ENCODE results near the gene PSMB10. TPM values are rescaled to one million over a fixed set of nuclear protein-coding genes. Genes with fewer than 3 reads are reported as not detected.

The PSMB10 gene
- total RNA-seq, 1 experiment from 2014 or later, result 26.9 TPM

DNA sequence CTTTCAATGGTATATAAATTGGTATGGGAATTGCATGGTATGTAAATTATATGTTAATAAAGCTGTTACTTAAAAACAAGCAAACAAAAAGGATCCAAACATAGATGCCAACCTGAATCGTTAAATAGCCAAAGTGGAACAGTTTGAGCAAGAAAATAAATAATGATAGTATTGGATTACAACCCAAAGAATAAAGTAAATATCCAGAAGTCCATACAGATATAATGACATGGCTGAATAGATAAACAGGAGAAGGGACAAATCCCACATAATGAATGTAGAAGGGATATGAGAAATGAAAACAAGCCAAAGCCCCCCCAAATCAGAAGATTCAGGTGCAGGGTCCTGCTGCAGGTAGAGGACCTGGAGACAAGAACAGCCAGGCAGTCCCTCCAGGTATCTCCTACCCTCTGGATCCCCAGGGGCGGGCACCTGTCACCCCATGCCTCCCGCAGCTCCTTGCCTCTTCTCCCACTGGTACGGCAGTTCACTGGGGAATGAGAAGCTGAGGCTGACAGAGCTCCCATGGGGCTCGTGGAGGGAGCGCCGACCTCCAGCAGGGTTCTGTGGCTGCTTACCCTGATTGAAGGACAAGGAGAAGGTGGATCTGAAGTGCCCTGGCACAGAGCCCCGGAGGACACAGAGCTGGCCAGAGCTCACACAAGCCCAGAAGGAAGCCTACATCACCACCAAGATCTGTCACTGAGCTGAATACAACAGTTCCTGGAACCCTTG is 17.2 kb upstream of the PSMB10 start:
- POLR2A ChIA-PET, result interaction anchor here (0.6 kb wide), 1 partner anchor 133 kb away, joined by 4 read pairs; no protein-coding TSS in a partner anchor
- no peaks in the 10 kb centered on the region for H3K27me3 Mint-ChIP-seq (ENCODE audit: insufficient read depth, unreplicated experiment)
- H3K36me3 ChIP-seq (ENCODE audit: control insufficient read depth, insufficient read depth, low read length), result peaks cover 8% of the 10 kb centered on the region
- CTCF ChIA-PET, result interaction anchor here (0.9 to 1.3 kb wide), 2 partner anchors 12 to 87 kb away, joined by 4 to 6 read pairs; no protein-coding TSS in a partner anchor
- H3K4me3 ChIP-seq (ENCODE audit: low read depth, low read length), result no peak overlapping the region
- no peaks in the 10 kb centered on the region for H3K9me3 ChIP-seq
- no TSS peak for BruUV-seq (replicated peaks)
- H3K4me1 ChIP-seq, result no peaks in the 10 kb centered on the region
- intact Hi-C loops (cut with micrococcal nuclease; ENCODE audit: unreplicated experiment), result no loop called here
- no peak overlapping the region for H3K4me3 Mint-ChIP-seq (ENCODE audit: unreplicated experiment)
- no peaks in the 10 kb centered on the region for H3K27me3 ChIP-seq (replicated peaks; ENCODE audit: control insufficient read depth, insufficient read depth, low read length)
- H3K36me3 Mint-ChIP-seq (ENCODE audit: insufficient read depth, unreplicated experiment), result peaks cover 83% of the 10 kb centered on the region
- TF ChIP-seq, protein P1, sequence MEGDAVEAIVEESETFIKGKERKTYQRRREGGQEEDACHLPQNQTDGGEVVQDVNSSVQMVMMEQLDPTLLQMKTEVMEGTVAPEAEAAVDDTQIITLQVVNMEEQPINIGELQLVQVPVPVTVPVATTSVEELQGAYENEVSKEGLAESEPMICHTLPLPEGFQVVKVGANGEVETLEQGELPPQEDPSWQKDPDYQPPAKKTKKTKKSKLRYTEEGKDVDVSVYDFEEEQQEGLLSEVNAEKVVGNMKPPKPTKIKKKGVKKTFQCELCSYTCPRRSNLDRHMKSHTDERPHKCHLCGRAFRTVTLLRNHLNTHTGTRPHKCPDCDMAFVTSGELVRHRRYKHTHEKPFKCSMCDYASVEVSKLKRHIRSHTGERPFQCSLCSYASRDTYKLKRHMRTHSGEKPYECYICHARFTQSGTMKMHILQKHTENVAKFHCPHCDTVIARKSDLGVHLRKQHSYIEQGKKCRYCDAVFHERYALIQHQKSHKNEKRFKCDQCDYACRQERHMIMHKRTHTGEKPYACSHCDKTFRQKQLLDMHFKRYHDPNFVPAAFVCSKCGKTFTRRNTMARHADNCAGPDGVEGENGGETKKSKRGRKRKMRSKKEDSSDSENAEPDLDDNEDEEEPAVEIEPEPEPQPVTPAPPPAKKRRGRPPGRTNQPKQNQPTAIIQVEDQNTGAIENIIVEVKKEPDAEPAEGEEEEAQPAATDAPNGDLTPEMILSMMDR (IDR thresholded peaks at IDR 0.05; ENCODE audit: insufficient read depth in 1 of 2, low read depth in 1 of 2, low read length in 1 of 2, severe bottlenecking in 1 of 2, unreplicated experiment in 1 of 2), result no peak
- DNase-seq, result no peak
- no peaks in the 10 kb centered on the region for H3K4me1 Mint-ChIP-seq (ENCODE audit: low read depth, unreplicated experiment)
- H3K27ac Mint-ChIP-seq (ENCODE audit: unreplicated experiment), result no peak overlapping the region
- no peaks in the 10 kb centered on the region for H3K9me3 Mint-ChIP-seq (ENCODE audit: unreplicated experiment)

- no TSS peak for BruUV-seq (replicated peaks)
- Mint-ChIP-seq H3K4me3 (ENCODE audit: unreplicated experiment) (no peak overlapping the region), H3K4me1 (ENCODE audit: low read depth, unreplicated experiment) (no peaks in the 10 kb centered on the region), H3K27ac (ENCODE audit: unreplicated experiment) (no peak overlapping the region), H3K36me3 (ENCODE audit: insufficient read depth, unreplicated experiment) (peaks cover 86% of the 10 kb centered on the region), H3K27me3 (ENCODE audit: insufficient read depth, unreplicated experiment) (no peaks in the 10 kb centered on the region), H3K9me3 (ENCODE audit: unreplicated experiment) (no peaks in the 10 kb centered on the region)
- ChIA-PET POLR2A (interaction anchor here (0.8 to 0.9 kb wide), 2 partner anchors 8 to 16 kb away, joined by 3 read pairs; no protein-coding TSS in a partner anchor), CTCF (no interaction called here)
- no peaks in the 10 kb centered on the region for H3K9me3 ChIP-seq
- peaks cover 10% of the 10 kb centered on the region for H3K36me3 ChIP-seq (ENCODE audit: control insufficient read depth, insufficient read depth, low read length)
- intact Hi-C loops (cut with micrococcal nuclease; ENCODE audit: unreplicated experiment), result no loop called here
- TF ChIP-seq, protein P1 (IDR thresholded peaks at IDR 0.05; ENCODE audit: insufficient read depth in 1 of 2, low read depth in 1 of 2, low read length in 1 of 2, severe bottlenecking in 1 of 2, unreplicated experiment in 1 of 2), result no peak
- DNase-seq, result no peak
- no peaks in the 10 kb centered on the region for H3K4me1 ChIP-seq
- H3K27me3 ChIP-seq (replicated peaks; ENCODE audit: control insufficient read depth, insufficient read depth, low read length), result no peaks in the 10 kb centered on the region
- H3K4me3 ChIP-seq (ENCODE audit: low read depth, low read length), result no peak overlapping the region
Observed at GRCh38 chr16:67951485-67951884, 14.8 kb upstream of the PSMB10 start.

DNA sequence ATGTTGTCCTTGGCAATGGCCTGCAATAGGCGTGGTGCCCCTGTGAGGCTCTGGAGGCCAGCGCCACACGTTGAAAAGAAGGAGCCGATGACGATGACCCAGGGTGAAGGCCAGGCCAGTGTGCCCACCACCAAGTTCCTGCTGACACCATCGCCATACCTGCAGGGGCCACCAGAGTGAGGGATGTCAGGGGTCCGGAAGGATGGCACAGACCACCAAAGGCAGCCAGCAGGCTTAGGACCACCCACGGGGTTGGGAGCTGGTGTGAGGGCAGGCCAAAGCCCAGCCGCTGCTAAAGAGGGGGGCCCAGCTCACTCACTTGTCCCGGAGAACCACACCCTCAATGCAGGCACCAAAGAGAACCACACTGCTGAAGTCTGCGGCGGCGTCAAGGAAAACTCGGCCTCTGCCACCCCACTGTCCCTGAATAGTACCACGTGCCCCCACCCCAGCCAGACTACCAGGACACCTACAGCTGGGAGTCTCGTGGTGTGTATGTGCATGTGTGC is 13.7 kb upstream of the PSMB10 start:
- no peak for DNase-seq
- Histone ChIP-seq H3K27me3 (replicated peaks; ENCODE audit: control insufficient read depth, insufficient read depth, low read length) (no peaks in the 10 kb centered on the region), H3K9me3 (no peaks in the 10 kb centered on the region), H3K4me1 (no peaks in the 10 kb centered on the region), H3K36me3 (ENCODE audit: control insufficient read depth, insufficient read depth, low read length) (peaks cover 10% of the 10 kb centered on the region), H3K4me3 (ENCODE audit: low read depth, low read length) (no peak overlapping the region)
- no peak overlapping the region for H3K27ac Mint-ChIP-seq (ENCODE audit: unreplicated experiment)
- CTCF ChIA-PET, result interaction anchor here (0.5 kb wide), 1 partner anchor 32 kb away, joined by 3 read pairs; no protein-coding TSS in a partner anchor
- no TSS peak for BruUV-seq (replicated peaks)
- no peak overlapping the region for H3K4me3 Mint-ChIP-seq (ENCODE audit: unreplicated experiment)
- H3K27me3 Mint-ChIP-seq (ENCODE audit: insufficient read depth, unreplicated experiment), result no peaks in the 10 kb centered on the region
- no peaks in the 10 kb centered on the region for H3K9me3 Mint-ChIP-seq (ENCODE audit: unreplicated experiment)
- H3K36me3 Mint-ChIP-seq (ENCODE audit: insufficient read depth, unreplicated experiment), result peaks cover 94% of the 10 kb centered on the region
- H3K4me1 Mint-ChIP-seq (ENCODE audit: low read depth, unreplicated experiment), result no peaks in the 10 kb centered on the region
- intact Hi-C loops (cut with micrococcal nuclease; ENCODE audit: unreplicated experiment), result no loop called here
- POLR2A ChIA-PET, result interaction anchor here (0.6 kb wide), 1 partner anchor 73 kb away, joined by 3 read pairs; the partner anchor contains the start of genes DDX28 and DUS2
- TF ChIP-seq, protein P1 (IDR thresholded peaks at IDR 0.05; ENCODE audit: insufficient read depth in 1 of 2, low read depth in 1 of 2, low read length in 1 of 2, severe bottlenecking in 1 of 2, unreplicated experiment in 1 of 2), result no peak

Data from Caco-2 (cell line).